Common myeloid progenitor, CD34-positive (primary cell): ENCODE results near the gene PSMC5.

Experiments
- CTCF ChIA-PET: fragments of 350-600 bp; sonication (Branson Sonifier 250); formaldehyde crosslinking; loops from one replicate; lab custom pipeline; 2021; ENCODE audit warnings: antibody characterized with exemption; lab: Charles Lee
- POLR2A ChIA-PET: fragments of 350-600 bp; sonication (Branson Sonifier 250); formaldehyde crosslinking; loops from one replicate; lab custom pipeline; 2021; ENCODE audit warnings: antibody characterized with exemption; lab: Charles Lee
- DNase-seq, 3 donors: peaks; one replicate each; pipeline versions ENCODE4 v3.0.0 to v3.0.0-alpha.2; 2013
- H3K27ac ChIP-seq, 2 experiments: 1 replicate in 1 of 2; 2 replicates in 1 of 2; pipeline ENCODE4 v1.7.0; 2013; ENCODE audit warnings: inconsistent platforms in 2 of 2, low read length in 2 of 2, mild to moderate bottlenecking in 2 of 2, low read depth in 1 of 2, moderate library complexity in 1 of 2; ENCODE audit not compliant: severe bottlenecking in 2 of 2, insufficient read depth in 1 of 2, poor library complexity in 1 of 2
- H3K27me3 ChIP-seq, 5 experiments: replicated peaks in 2 of 5; 1 replicate in 3 of 5; 2 replicates in 2 of 5; pipeline versions ENCODE4 v1.6.1 to v1.7.0; 2013; ENCODE audit warnings: low read length in 4 of 5, mild to moderate bottlenecking in 2 of 5, moderate library complexity in 2 of 5, inconsistent platforms in 1 of 5; ENCODE audit not compliant: insufficient read depth in 5 of 5, control insufficient read depth in 4 of 5
- H3K36me3 ChIP-seq, 4 experiments: 1 replicate in 2 of 4; 2 replicates in 2 of 4; pipeline versions ENCODE4 v1.6.1 to v1.7.0; 2013; ENCODE audit warnings: low read length in 3 of 4, control low read depth in 1 of 4, mild to moderate bottlenecking in 1 of 4; ENCODE audit not compliant: control insufficient read depth in 4 of 4, insufficient read depth in 4 of 4
- H3K4me1 ChIP-seq, 4 experiments: 1 replicate in 3 of 4; 2 replicates in 1 of 4; pipeline versions ENCODE4 v1.6.1 to v1.7.1; 2013; ENCODE audit warnings: low read length in 3 of 4, mild to moderate bottlenecking in 3 of 4, control low read depth in 1 of 4, inconsistent platforms in 1 of 4, moderate library complexity in 1 of 4; ENCODE audit not compliant: control insufficient read depth in 4 of 4, insufficient read depth in 4 of 4; ENCODE audit errors: control extremely low read depth in 1 of 4
- H3K4me3 ChIP-seq, 7 experiments: 1 replicate in 4 of 7; 2 replicates in 3 of 7; pipeline versions ENCODE4 v1.5.1 to v1.7.0; 2013; ENCODE audit warnings: mild to moderate bottlenecking in 7 of 7, low read length in 6 of 7, moderate library complexity in 6 of 7, inconsistent platforms in 2 of 7, low read depth in 2 of 7, control low read depth in 1 of 7; ENCODE audit not compliant: insufficient read depth in 4 of 7, control insufficient read depth in 1 of 7; ENCODE audit errors: extremely low read depth in 1 of 7
- H3K9me3 ChIP-seq, 5 experiments: 1 replicate in 4 of 5; 2 replicates in 1 of 5; pipeline versions ENCODE4 v1.6.1 to v1.7.1; 2013; ENCODE audit warnings: low read length in 4 of 5, mild to moderate bottlenecking in 2 of 5, inconsistent platforms in 1 of 5, low read depth in 1 of 5, moderate library complexity in 1 of 5; ENCODE audit not compliant: control insufficient read depth in 4 of 5, insufficient read depth in 2 of 5; ENCODE audit errors: control extremely low read depth in 1 of 5
- WGBS: methylation state at CpG from one replicate; pipeline ENCODE4 v1.1.5; 2013; ENCODE audit not compliant: insufficient coverage; 5-methylcytosine and 5-hydroxymethylcytosine counted together

The PSMC5 gene

GRCh38 chr17:63819131-63819530 lies 8.1 kb upstream of the PSMC5 start:
- ChIA-PET POLR2A (no interaction called here), CTCF (interaction anchor here (1.3 to 2.7 kb wide), 2 partner anchors 10 to 12 kb away, joined by 3 to 9 read pairs; no protein-coding TSS in a partner anchor)
- Histone ChIP-seq H3K27me3 (no peaks in the 10 kb centered on the region), H3K4me1 (peaks cover 0 to 8% (median 2%) of the 10 kb centered on the region in 4 experiments), H3K27ac (no peak overlapping the region), H3K9me3 (no peaks in the 10 kb centered on the region), H3K4me3 (no peak overlapping the region), H3K36me3 (peaks cover 37 to 96% (median 80%) of the 10 kb centered on the region in 4 experiments)
- 100% methylated on average over 1 of the region's 6 CpGs for WGBS
- DNase-seq = no peak

GRCh38 chr17:63819585-63820537 lies 7.4 kb upstream of the PSMC5 start:
- H3K4me3 ChIP-seq = peak overlapping the region in 1 of 7 experiments; percentile 9
- no peaks in the 10 kb centered on the region for H3K9me3 ChIP-seq
- H3K36me3 ChIP-seq = peaks cover 40 to 97% (median 84%) of the 10 kb centered on the region in 4 experiments
- H3K27ac ChIP-seq = no peak overlapping the region
- CTCF ChIA-PET = interaction anchor here (0.9 to 2.9 kb wide), 5 partner anchors 11 to 34 kb away, joined by 4 to 10 read pairs (median 7); no protein-coding TSS in a partner anchor
- POLR2A ChIA-PET = interaction anchor here (0.5 kb wide), 1 partner anchor 8 kb away, joined by 4 read pairs; no protein-coding TSS in a partner anchor
- no peaks in the 10 kb centered on the region for H3K27me3 ChIP-seq
- DNase-seq = no peak
- 78% methylated on average over 20 of the region's 21 CpGs for WGBS
- peaks cover 0 to 8% (median 2%) of the 10 kb centered on the region in 4 experiments for H3K4me1 ChIP-seq

GRCh38 chr17:63820963-63821561 lies 6.2 kb upstream of the PSMC5 start:
- no peak for DNase-seq
- ChIA-PET CTCF (interaction anchor here (0.9 to 2.9 kb wide), 5 partner anchors 9 to 17 kb away, joined by 4 to 10 read pairs (median 7); no protein-coding TSS in a partner anchor), POLR2A (interaction anchor here (0.5 kb wide), 1 partner anchor 9 kb away, joined by 4 read pairs; no protein-coding TSS in a partner anchor)
- H3K4me1 ChIP-seq = peaks cover 2 to 13% (median 5%) of the 10 kb centered on the region in 4 experiments
- WGBS = 94% methylated on average over 9 of the region's 10 CpGs
- no peak overlapping the region for H3K27ac ChIP-seq
- no peaks in the 10 kb centered on the region for H3K27me3 ChIP-seq
- peaks cover 31 to 95% (median 80%) of the 10 kb centered on the region in 4 experiments for H3K36me3 ChIP-seq
- no peaks in the 10 kb centered on the region for H3K9me3 ChIP-seq
- no peak overlapping the region for H3K4me3 ChIP-seq

GRCh38 chr17:63821804-63822203 lies 5.4 kb upstream of the PSMC5 start:
- H3K4me1 ChIP-seq = peaks cover 4 to 17% (median 11%) of the 10 kb centered on the region in 4 experiments
- CTCF ChIA-PET = interaction anchor here (0.6 to 2.9 kb wide), 5 partner anchors 9 to 66 kb away, joined by 4 to 10 read pairs (median 7); no protein-coding TSS in a partner anchor

GRCh38 chr17:63822537-63822936 lies 4.7 kb upstream of the PSMC5 start:
- H3K27me3 ChIP-seq = no peaks in the 10 kb centered on the region
- no peak overlapping the region for H3K27ac ChIP-seq
- H3K36me3 ChIP-seq = peaks cover 28 to 80% (median 66%) of the 10 kb centered on the region in 4 experiments
- H3K9me3 ChIP-seq = no peaks in the 10 kb centered on the region
- H3K4me3 ChIP-seq = no peak overlapping the region
- ChIA-PET CTCF (interaction anchor here (2.9 kb wide), 1 partner anchor 11 kb away, joined by 10 read pairs; no protein-coding TSS in a partner anchor), POLR2A (no interaction called here)
- H3K4me1 ChIP-seq = peaks cover 4 to 17% (median 11%) of the 10 kb centered on the region in 4 experiments
- no peak for DNase-seq

More at GRCh38 chr17:63821804-63822203, 5.4 kb upstream of the PSMC5 start:
- DNase-seq = no peak
- POLR2A ChIA-PET = no interaction called here
- peaks cover 28 to 87% (median 73%) of the 10 kb centered on the region in 4 experiments for H3K36me3 ChIP-seq
- no peak overlapping the region for H3K27ac ChIP-seq
- 96% methylated on average over 5 of the region's 6 CpGs for WGBS
- no peaks in the 10 kb centered on the region for H3K9me3 ChIP-seq
- H3K27me3 ChIP-seq = no peaks in the 10 kb centered on the region
- H3K4me3 ChIP-seq = no peak overlapping the region

- ChIA-PET POLR2A (interaction anchor here (0.7 to 1.1 kb wide), 2 partner anchors 24 to 131 kb away, joined by 4 read pairs; no protein-coding TSS in a partner anchor), CTCF (interaction anchor here (0.9 to 1.7 kb wide), 4 partner anchors 10 to 125 kb away, joined by 3 to 8 read pairs (median 4); no protein-coding TSS in a partner anchor)
- H3K4me1 ChIP-seq = peaks cover 12 to 28% (median 16%) of the 10 kb centered on the region in 4 experiments
- 95% methylated on average over 10 of the region's 13 CpGs for WGBS
- DNase-seq = no peak
- no peaks in the 10 kb centered on the region for H3K9me3 ChIP-seq
- no peaks in the 10 kb centered on the region for H3K27me3 ChIP-seq
- H3K4me3 ChIP-seq = no peak overlapping the region
- H3K36me3 ChIP-seq = peaks cover 21 to 72% (median 53%) of the 10 kb centered on the region in 4 experiments
- H3K27ac ChIP-seq = no peak overlapping the region
Observed at GRCh38 chr17:63823659-63824331, 3.4 kb upstream of the PSMC5 start.
